Epidermal melanocyte (primary cell): ENCODE data around the gene EHMT1.
A peak's percentile ranks its signal among the peaks of the same experiment; 100 is the strongest.

Experiments
- DNase-seq: peaks from one replicate; pipeline ENCODE4 v3.0.0; 2011; ENCODE audit warnings: low spot score; ENCODE audit not compliant: insufficient read length

The EHMT1 gene

DNA sequence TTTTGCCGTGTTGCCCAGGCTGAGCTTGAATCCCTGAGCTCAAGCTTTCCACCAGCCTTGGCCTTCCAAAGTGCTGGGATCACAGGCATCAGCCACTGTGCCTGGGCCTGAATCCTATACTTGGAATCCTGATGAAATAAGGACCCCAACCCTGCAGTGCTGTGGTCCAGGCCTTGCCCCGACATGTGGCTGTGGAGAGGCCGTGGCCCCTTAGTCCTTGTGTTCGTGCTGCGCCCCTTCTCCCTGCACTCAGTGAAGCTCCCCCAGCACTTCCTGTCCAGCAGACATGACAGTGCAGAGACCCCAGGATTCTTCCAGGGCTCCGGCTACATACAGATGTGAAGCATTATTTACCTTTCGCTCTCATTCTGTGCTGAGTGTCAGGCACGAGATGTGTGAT lies 52.9 kb downstream of the EHMT1 start:
- DNase-seq: no peak

DNA sequence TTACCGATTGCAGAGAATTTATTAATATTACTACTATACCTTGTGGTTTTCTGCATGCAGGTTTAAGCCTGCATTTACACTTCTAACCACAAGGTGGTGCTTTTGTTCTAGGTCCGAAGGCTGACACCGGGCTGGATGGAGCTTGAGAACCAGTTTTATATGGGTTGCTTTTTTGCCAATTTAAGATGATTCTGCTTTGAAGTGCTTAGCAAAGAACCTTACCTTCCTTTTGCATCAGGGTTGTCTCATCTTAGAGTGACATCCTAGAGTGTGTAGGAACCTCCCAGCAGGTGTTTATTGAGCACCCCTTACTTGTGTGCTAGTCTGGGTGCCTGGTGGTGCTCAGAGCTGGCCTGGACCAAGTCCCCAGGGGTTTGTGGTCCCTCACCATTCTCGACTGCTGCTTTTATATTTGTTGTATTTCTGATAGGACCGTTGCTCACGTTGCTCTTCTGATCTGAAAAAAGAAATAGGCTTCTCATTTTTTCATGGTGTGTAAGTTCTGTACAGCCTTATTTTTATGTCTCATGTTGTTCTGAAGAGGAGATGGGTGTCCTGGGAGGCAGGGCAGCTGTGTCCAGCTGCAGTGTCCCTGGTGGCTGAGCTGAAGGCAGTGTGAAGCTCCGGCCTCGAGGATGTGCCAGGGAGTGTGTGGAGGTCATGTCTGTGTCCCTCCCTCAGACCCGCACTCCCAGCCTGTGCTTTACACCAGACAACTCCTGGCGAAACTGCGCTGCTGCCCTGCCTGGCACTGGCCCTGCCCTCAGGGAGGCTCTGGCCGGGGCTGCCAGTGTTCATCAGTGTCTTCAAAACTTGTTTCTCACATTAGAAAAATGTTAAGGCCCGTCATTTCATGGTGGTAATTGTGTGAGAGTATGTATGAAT lies 54.3 kb downstream of the EHMT1 start:
- DNase-seq: peak; percentile 86

DNA sequence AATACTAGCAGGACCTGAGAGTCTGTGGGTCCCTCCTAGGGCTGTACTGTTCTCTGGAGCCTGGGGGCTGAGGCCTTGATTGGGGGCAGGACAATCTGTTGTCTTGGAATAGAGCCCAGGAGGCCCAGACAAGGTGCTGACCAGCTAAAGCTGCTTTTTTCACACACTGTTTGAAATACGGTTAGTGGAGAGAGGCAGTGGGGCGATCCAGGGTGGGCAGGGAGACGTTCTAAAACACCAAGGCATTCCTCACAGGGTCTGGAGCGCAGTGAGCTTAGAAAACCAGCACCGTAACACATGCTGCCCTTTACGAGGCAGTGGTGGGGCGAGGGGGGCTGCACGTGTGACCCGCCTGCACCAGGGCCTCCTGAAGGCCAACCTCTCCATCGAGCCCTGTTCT lies 55.1 kb downstream of the EHMT1 start:
- DNase-seq: no peak

- no peak for DNase-seq
These were observed 55.6 kb downstream of the EHMT1 start for GRCh38 chr9:137674307-137674975.

DNA sequence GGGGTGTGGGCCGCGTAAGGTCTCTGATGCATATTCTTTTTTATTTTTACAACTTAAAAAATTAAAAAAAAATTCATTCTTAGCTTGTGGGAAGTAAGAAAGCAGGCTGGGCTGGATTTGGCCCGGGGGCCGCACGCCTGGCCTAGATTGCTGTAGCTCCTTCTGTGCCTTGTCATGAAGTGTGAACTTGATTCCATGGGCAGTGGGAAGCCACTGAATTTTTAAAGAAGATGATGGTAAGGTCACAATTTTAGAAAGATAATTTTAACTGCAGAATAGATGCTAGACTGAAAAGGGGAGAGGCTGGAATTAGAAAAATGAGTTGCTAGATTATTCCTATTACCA lies 56.1 kb downstream of the EHMT1 start:
- no peak for DNase-seq

GRCh38 chr9:137676998-137677397 lies 58.2 kb downstream of the EHMT1 start:
- no peak for DNase-seq

GRCh38 chr9:137678202-137678601 lies 59.4 kb downstream of the EHMT1 start:
- DNase-seq: no peak

DNA sequence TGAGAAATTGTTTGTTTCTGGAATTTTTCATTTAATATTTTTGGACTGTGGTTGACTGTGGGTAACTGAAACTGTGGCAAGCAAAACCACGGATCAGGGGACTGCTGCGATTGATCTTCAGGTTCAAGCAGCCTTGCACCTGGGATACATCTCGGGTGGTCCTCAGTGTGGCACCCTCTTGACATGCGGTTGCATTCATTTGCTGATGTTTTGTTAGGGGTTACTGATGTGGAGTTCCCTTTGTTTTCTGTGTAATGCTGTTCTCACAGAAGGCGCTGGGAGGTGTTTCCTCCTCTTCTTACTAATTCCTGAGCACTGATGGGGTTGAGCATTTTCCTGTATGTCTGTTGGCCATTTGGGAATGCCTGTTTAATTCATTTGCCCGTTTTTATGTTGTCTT lies 60.4 kb downstream of the EHMT1 start:
- no peak for DNase-seq

DNA sequence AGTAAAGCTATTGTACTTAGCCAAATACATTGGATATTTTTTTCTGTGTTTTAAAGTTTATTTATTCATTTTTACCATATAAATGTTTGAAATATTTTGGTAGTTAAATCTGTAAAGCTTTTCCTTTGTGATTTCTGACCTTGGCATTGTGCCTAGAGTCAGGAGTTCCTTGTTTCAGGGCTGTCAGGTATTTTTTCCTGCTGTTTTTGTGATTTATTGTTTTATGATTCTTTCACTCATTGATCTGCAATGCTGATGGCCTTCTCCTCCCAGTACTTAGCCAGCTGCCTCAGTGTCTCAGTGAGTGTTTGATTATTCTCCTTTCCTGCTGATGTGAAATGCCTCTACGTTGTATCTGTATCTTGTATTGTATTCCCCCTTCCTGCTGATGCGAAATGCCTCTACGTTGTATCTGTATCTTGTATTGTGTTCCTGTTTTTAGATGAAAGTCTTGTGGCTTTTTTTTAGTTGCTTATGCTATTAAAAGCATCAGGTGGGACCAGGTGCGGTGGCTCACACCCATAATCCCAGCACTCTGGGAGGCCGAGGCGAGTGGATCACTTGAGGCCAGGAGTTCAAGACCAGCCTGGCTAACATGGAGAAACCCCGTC lies 61.0 kb downstream of the EHMT1 start:
- no peak for DNase-seq

- no peak for DNase-seq
These were observed 61.9 kb downstream of the EHMT1 start for GRCh38 chr9:137680444-137681358.

- no peak for DNase-seq
These were observed 63.8 kb downstream of the EHMT1 start for GRCh38 chr9:137682428-137683105.

DNA sequence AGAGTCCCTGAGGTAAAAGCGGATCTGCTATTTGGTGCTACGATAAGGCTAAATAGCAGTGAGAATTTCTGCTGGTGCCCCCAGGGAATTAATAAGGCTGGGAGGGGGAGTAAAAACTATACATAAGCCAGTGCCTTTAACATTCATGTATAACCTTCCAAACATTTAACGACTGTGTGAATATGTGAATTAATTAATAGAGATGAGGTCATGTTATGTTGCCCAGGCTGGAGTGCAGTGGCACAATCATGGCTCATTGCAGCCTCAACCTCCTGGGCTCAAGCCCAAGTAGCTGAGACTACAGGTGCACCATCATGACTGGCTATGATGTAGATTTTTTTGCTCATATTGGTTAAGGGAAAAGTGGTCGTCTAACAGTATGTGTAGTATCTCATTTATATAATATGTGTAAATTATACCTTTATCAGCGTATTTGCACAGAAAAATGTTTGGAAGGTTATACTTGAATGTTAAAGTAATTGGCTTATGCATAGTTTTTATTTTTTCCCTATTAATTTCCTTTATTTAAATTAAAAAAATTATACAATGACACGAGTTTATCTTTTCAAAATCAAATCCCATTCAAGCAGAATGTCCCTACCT lies 64.6 kb downstream of the EHMT1 start:
- no peak for DNase-seq

DNA sequence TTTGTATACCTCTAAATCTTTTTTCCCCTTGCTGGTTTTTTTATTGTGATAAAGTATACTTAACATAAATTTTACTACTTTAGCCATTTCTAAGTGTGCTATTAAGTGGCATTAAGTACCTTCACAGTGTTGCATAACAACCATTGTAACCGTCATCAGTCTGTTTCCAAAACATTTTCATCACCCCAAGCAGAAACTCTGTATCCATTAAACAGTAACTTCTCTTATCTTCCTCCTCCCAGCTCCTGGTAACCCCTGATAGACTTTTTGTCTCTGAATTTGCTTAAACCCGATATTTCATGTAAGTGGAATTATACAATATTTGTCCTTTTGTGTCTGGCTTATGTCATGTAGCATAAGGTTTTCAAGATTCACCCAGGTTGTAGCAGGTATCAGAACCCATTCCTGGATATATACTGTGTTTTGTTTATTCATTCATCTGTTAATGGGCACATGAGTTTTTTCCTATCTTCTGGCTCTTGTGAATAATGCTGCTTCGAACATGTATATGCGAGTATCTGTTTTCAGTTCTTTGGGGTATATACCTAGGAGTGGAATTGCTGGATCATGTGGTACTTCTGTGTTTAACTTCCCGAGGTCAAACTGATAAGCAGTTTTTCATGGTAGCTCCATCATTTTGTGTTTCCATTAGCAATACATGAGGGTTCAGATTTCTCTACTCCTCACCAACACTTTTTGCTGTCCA lies 66.4 kb downstream of the EHMT1 start:
- no peak for DNase-seq

GRCh38 chr9:137685741-137686420 lies 67.1 kb downstream of the EHMT1 start:
- no peak for DNase-seq

DNA sequence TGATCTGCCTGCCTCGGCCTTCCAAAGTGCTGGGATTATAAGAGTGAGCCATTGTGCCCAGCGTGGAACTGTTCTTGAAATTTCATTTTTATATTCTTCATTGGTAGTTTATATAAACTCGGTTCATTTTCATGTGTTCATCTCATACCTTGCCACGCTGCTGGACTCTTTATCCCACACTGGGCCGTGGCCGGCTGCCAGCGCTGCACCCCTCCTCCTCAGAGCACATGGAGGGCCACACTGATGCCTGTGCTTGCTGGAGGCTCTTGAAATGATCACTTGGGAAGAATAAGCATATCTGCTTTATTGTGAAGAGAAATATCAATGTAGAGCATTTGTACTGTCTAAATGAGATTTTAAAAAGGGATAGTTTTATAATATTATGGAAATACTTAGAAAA lies 69.5 kb downstream of the EHMT1 start:
- DNase-seq: no peak

DNA sequence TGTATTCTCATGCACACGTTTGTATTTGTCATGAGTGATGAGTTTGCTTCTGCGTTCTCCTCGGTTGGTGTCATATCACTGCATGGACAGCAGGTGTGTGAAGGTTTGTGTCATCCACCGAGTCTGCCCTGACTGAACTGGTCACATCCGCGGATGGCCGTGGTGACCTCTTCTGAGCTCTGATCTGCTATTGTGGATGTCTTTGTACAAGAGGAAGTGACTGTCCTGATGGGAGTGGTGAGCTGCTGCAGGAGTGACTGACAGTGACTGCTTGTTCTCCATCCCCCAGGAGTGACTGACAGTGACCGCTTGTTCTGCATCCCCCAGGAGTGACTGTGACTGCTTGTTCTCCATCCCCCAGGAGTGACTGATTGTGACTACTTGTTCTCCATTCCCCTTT lies 69.9 kb downstream of the EHMT1 start:
- no peak for DNase-seq

DNA sequence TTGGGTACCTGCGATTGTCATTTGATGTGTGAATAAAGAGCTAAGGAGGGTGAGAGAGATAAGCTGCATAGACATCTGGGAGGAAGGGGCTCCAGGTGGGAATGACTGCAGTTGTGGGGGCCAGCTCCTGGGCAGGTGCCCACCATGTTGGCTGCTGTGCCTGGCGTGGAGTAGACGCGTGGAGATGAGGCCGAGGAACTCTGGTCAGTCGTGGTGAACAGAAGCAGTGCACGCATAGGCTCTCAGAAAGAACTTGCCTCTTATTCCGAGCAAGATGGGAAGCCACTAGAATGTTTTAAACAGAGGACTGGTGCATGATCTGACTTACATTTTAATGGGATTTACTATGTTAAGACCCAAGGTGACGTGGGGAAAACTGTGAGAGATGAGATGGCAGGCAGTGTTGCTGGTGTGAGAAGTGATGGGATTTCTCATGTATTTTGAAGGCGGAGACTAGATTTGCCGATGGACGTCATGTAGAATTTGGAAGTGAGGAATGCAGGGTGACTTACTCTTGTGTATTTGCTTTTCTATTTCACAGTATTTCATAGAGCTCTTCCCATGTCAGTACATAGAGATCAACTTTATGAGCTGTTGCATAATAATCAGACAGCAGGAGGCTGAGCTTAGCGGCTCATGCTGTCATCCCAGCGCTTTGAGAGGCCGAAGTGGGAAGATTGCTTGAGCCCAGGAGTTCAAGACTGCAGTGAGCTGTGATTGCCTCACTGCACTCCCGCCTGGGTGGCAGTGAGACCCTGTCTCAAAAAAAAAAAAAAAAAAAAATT lies 71.1 kb downstream of the EHMT1 start:
- no peak for DNase-seq

DNA sequence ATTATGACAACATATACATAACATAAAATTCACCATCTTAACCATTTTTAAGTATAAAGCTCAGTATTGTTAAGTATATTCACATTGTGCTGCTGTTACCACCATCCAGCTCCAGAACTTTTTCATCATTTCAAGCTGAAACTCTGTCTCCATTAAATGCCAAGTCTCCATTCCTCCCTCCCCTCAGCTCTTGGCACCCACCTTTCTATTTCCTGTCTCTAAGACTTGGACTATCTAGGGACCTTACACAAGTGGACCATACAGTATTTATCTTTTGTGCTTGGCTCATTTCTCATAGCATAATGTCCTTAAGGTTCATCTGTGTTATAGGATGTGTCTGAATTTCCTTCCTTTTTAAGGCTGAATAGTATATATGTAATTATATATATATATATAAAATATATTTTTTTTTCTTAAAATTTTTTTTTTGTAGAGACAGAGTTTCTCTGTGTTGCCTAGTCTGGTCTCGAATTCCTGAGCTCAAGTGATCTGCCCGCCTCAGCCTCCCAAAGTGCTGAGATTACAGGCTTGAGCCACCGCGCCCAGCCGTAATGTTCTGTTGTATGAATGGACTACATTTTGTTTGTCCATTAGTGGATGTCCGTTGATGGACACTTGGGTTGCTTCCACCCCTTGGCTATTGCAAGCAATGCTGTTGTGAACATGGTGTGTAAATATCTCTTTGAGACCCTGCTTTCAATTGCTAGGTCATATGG lies 72.3 kb downstream of the EHMT1 start:
- DNase-seq: no peak
